H9 (cell line): ENCODE measurements around the gene BEND5. TPM values are rescaled to one million over a fixed set of nuclear protein-coding genes. Genes with fewer than 3 reads are reported as not detected.
A peak's percentile ranks its signal among the peaks of the same experiment; 100 is the strongest.

Experiments
- DNase-seq: peaks from one replicate; pipeline ENCODE4 v3.0.0-alpha.2; 2017
- H2AFZ ChIP-seq: one replicate; pipeline ENCODE4 v1.6.1; 2013; ENCODE audit warnings: mild to moderate bottlenecking, low read length, control low read depth, moderate library complexity
- H2AK5ac ChIP-seq: 2 replicates; pipeline ENCODE4 v1.6.1; 2013; ENCODE audit warnings: low read length, control low read depth, mixed read lengths; ENCODE audit not compliant: insufficient read length
- H2BK120ac ChIP-seq: one replicate; pipeline ENCODE4 v1.6.1; 2013; ENCODE audit warnings: low read depth, mild to moderate bottlenecking, low read length, control low read depth, inconsistent platforms; ENCODE audit not compliant: poor library complexity, severe bottlenecking
- H2BK12ac ChIP-seq: 2 replicates; pipeline ENCODE4 v1.6.1; 2013; ENCODE audit warnings: low read length, control low read depth, mixed read lengths, low read depth; ENCODE audit not compliant: insufficient read length
- H2BK15ac ChIP-seq: 2 replicates; pipeline ENCODE4 v1.6.1; 2013; ENCODE audit warnings: low read depth, low read length, control low read depth
- H2BK20ac ChIP-seq: one replicate; pipeline ENCODE4 v1.6.1; 2013; ENCODE audit warnings: low read depth, mild to moderate bottlenecking, low read length, control low read depth, inconsistent platforms; ENCODE audit not compliant: poor library complexity, severe bottlenecking
- H2BK5ac ChIP-seq: 2 replicates; pipeline ENCODE4 v1.6.1; 2013; ENCODE audit warnings: low read length, control low read depth, mixed read lengths; ENCODE audit not compliant: insufficient read length
- H3K14ac ChIP-seq: 2 replicates; pipeline ENCODE4 v1.6.1; 2013; ENCODE audit warnings: low read length, control low read depth; ENCODE audit not compliant: insufficient read depth
- H3K18ac ChIP-seq: 2 replicates; pipeline ENCODE4 v1.6.1; 2013; ENCODE audit warnings: low read depth, mild to moderate bottlenecking, mixed read lengths, low read length, control low read depth; ENCODE audit not compliant: insufficient read length
- H3K23ac ChIP-seq: 2 replicates; pipeline ENCODE4 v1.6.1; 2013; ENCODE audit warnings: low read length, control low read depth, mixed read lengths, low read depth; ENCODE audit not compliant: insufficient read length
- H3K23me2 ChIP-seq: 2 replicates; pipeline ENCODE4 v1.6.1; 2013; ENCODE audit warnings: low read depth, mild to moderate bottlenecking, mixed read lengths, low read length, control low read depth; ENCODE audit not compliant: insufficient read length, poor library complexity, severe bottlenecking
- H3K27ac ChIP-seq: 2 replicates; pipeline ENCODE4 v1.5.1; 2013; ENCODE audit warnings: low read length, control low read depth, mixed read lengths, low read depth; ENCODE audit not compliant: insufficient read length
- H3K27me3 ChIP-seq: 2 replicates; pipeline ENCODE4 v1.6.1; 2013; ENCODE audit warnings: low read length, control low read depth, inconsistent platforms; ENCODE audit not compliant: insufficient read depth
- H3K4ac ChIP-seq: 2 replicates; pipeline ENCODE4 v1.6.1; 2013; ENCODE audit warnings: low read depth, mild to moderate bottlenecking, control low read depth, inconsistent platforms, low read length, moderate library complexity
- H3K4me1 ChIP-seq: 2 replicates; pipeline ENCODE4 v1.6.1; 2013; ENCODE audit warnings: low read length, control low read depth, inconsistent platforms; ENCODE audit not compliant: insufficient read depth
- H3K4me2 ChIP-seq: 2 replicates; pipeline ENCODE4 v1.6.1; 2013; ENCODE audit warnings: low read length, control low read depth, mixed read lengths; ENCODE audit not compliant: insufficient read length, insufficient read depth
- H3K56ac ChIP-seq: 2 replicates; pipeline ENCODE4 v1.6.1; 2013; ENCODE audit warnings: low read depth, mild to moderate bottlenecking, mixed read lengths, low read length, control low read depth; ENCODE audit not compliant: insufficient read length
- H3K79me1 ChIP-seq: 2 replicates; pipeline ENCODE4 v1.6.1; 2013; ENCODE audit warnings: low read depth, mild to moderate bottlenecking, moderate library complexity, low read length, control low read depth, inconsistent platforms; ENCODE audit not compliant: insufficient read depth, poor library complexity, severe bottlenecking
- H3K79me2 ChIP-seq: 2 replicates; pipeline ENCODE4 v1.6.1; 2013; ENCODE audit warnings: low read length, control low read depth, inconsistent platforms; ENCODE audit not compliant: insufficient read depth
- H3K9ac ChIP-seq: 2 replicates; pipeline ENCODE4 v1.6.1; 2013; ENCODE audit warnings: low read length, control low read depth, mixed read lengths; ENCODE audit not compliant: insufficient read length; ENCODE audit errors: extremely low read depth
- H3K9me3 ChIP-seq: one replicate; pipeline ENCODE4 v1.6.1; 2013; ENCODE audit warnings: low read depth, low read length, inconsistent platforms; ENCODE audit not compliant: control insufficient read depth
- H3T11ph ChIP-seq: one replicate; pipeline ENCODE4 v1.6.1; 2013; ENCODE audit warnings: mild to moderate bottlenecking, low read length, control low read depth, inconsistent platforms
- H4K20me1 ChIP-seq: one replicate; pipeline ENCODE4 v1.6.1; 2013; ENCODE audit not compliant: control insufficient read depth, insufficient read length, insufficient read depth
- H4K5ac ChIP-seq: 2 replicates; pipeline ENCODE4 v1.6.1; 2013; ENCODE audit warnings: low read depth, mild to moderate bottlenecking, mixed read lengths, low read length, control low read depth; ENCODE audit not compliant: insufficient read length
- H4K8ac ChIP-seq: replicated peaks from 2 replicates; pipeline ENCODE4 v1.6.1; 2013; ENCODE audit warnings: low read length, control low read depth, mixed read lengths, low read depth; ENCODE audit not compliant: insufficient read length
- H4K91ac ChIP-seq: 2 replicates; pipeline ENCODE4 v1.6.1; 2013; ENCODE audit warnings: low read depth, mild to moderate bottlenecking, moderate library complexity, mixed read lengths, low read length, control low read depth; ENCODE audit not compliant: insufficient read length
- H3K27ac Mint-ChIP-seq, 3 experiments: 2 replicates in 2 of 3; 3 replicates in 1 of 3; pipeline ENCODE4 v1.8.0; 2020 to 2021; ENCODE audit warnings: mixed read lengths in 3 of 3, mild to moderate bottlenecking in 1 of 3, moderate library complexity in 1 of 3
- H3K27me3 Mint-ChIP-seq: 2 replicates; pipeline ENCODE4 v1.8.0; 2021; ENCODE audit warnings: low read depth, mild to moderate bottlenecking, moderate library complexity, mixed read lengths
- H3K36me3 Mint-ChIP-seq, 3 experiments: 2 replicates in 2 of 3; 3 replicates in 1 of 3; pipeline ENCODE4 v1.8.0; 2020 to 2021; ENCODE audit warnings: low read depth in 3 of 3, mixed read lengths in 3 of 3; ENCODE audit not compliant: insufficient read depth in 1 of 3
- H3K4me1 Mint-ChIP-seq, 2 experiments: 2 replicates each; pipeline ENCODE4 v1.8.0; 2020; ENCODE audit warnings: mixed read lengths in 2 of 2
- H3K4me3 Mint-ChIP-seq, 2 experiments: 2 replicates in 1 of 2; 3 replicates in 1 of 2; pipeline ENCODE4 v1.8.0; 2020 to 2021; ENCODE audit warnings: mild to moderate bottlenecking in 2 of 2, mixed read lengths in 2 of 2, moderate library complexity in 1 of 2
- H3K9me3 Mint-ChIP-seq, 2 experiments: 2 replicates in 1 of 2; 3 replicates in 1 of 2; pipeline ENCODE4 v1.8.0; 2020; ENCODE audit warnings: mild to moderate bottlenecking in 2 of 2, mixed read lengths in 2 of 2, moderate library complexity in 1 of 2
- WGBS: extraction: QIAGEN DNeasy Blood & Tissue Kit; methylation state at CpG from one replicate; pipeline ENCODE4 v1.1.7; 2013; ENCODE audit warnings: missing lambda C conversion rate, low lambda C conversion rate, mixed read lengths; ENCODE audit not compliant: insufficient read length; ENCODE audit errors: extremely low coverage; 5-methylcytosine and 5-hydroxymethylcytosine counted together
- total RNA-seq: library from RNA; stranded (reverse); gene quantifications from 2 replicates; pipeline ENCODE4 v1.2.1, GENCODE V29; 2021
- TF ChIP-seq, protein P1 (sequence below): fragments of 200-600 bp; sonication (generic); conservative IDR thresholded peaks from 3 replicates; pipeline ENCODE4 v1.8.0; 2021; ENCODE audit warnings: antibody characterized with exemption, mild to moderate bottlenecking

The BEND5 gene
- total RNA-seq, 1 experiment from 2014 or later = 4.8 TPM

DNA sequence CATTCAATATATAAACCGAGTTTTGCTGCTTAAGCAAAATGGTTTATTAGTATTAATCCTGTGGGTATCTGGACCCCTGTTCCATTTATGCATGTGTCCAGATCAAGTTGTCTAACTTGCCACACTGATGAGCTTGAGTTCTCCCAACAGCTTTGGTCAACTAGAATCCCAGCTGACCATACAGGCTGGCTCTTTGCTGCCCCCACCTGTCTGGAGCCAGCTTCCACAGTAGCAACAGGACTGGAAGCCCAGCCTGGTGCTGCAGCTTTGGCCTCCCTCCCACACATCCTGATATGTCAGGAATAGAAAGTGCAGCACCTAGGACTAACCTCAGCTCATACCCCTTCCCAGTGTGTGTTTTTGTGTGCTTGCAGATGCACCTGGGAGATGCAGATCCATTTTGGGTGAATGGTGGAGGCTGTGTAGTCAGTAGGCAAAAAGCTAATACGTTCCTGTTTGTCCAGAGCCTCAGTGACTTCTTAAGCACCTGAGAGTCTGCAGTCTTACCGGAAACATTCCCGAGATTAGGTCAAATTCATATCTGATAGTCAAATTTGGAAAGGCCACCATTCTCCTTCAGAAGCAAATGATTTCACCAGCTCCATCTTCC, 40.9 kb upstream of the BEND5 start:
- no peaks in the 10 kb centered on the region for H4K20me1 ChIP-seq
- Mint-ChIP-seq H3K27me3 (no peaks in the 10 kb centered on the region; the same call in none of the 2 replicates), H3K36me3 (no peaks in the 10 kb centered on the region), H3K4me1 (no peaks in the 10 kb centered on the region), H3K4me3 (no peak overlapping the region), H3K9me3 (no peaks in the 10 kb centered on the region), H3K27ac (no peak overlapping the region)
- H3K27me3 ChIP-seq = no peaks in the 10 kb centered on the region
- no peak overlapping the region for H2AFZ ChIP-seq
- no peak overlapping the region for H4K5ac ChIP-seq
- no peaks in the 10 kb centered on the region for H3K9me3 ChIP-seq
- no CpG with 5 or more reads among the region's 4 CpGs for WGBS
- TF ChIP-seq, protein P1, sequence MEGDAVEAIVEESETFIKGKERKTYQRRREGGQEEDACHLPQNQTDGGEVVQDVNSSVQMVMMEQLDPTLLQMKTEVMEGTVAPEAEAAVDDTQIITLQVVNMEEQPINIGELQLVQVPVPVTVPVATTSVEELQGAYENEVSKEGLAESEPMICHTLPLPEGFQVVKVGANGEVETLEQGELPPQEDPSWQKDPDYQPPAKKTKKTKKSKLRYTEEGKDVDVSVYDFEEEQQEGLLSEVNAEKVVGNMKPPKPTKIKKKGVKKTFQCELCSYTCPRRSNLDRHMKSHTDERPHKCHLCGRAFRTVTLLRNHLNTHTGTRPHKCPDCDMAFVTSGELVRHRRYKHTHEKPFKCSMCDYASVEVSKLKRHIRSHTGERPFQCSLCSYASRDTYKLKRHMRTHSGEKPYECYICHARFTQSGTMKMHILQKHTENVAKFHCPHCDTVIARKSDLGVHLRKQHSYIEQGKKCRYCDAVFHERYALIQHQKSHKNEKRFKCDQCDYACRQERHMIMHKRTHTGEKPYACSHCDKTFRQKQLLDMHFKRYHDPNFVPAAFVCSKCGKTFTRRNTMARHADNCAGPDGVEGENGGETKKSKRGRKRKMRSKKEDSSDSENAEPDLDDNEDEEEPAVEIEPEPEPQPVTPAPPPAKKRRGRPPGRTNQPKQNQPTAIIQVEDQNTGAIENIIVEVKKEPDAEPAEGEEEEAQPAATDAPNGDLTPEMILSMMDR = peak; percentile 85
- no peaks in the 10 kb centered on the region for H3K79me2 ChIP-seq
- no peaks in the 10 kb centered on the region for H3K23me2 ChIP-seq
- no peak overlapping the region for H2BK5ac ChIP-seq
- no peak overlapping the region for H3K4ac ChIP-seq
- H3K23ac ChIP-seq = no peak overlapping the region
- no peak overlapping the region for H2BK15ac ChIP-seq
- no peak overlapping the region for H3K27ac ChIP-seq
- no peak overlapping the region for H2AK5ac ChIP-seq
- H3K9ac ChIP-seq = no peak overlapping the region
- H4K8ac ChIP-seq = no peak overlapping the region
- no peak overlapping the region for H3K18ac ChIP-seq
- no peak overlapping the region for H2BK20ac ChIP-seq
- H3T11ph ChIP-seq = no peak overlapping the region
- H3K79me1 ChIP-seq = no peaks in the 10 kb centered on the region
- H4K91ac ChIP-seq = no peak overlapping the region
- H3K4me1 ChIP-seq = no peaks in the 10 kb centered on the region
- H3K14ac ChIP-seq = no peak overlapping the region
- H2BK120ac ChIP-seq = no peak overlapping the region
- no peak overlapping the region for H2BK12ac ChIP-seq
- peak; percentile 80 for DNase-seq
- H3K4me2 ChIP-seq = no peak overlapping the region
- H3K56ac ChIP-seq = no peak overlapping the region
